COLO668 (cell line): ENCODE results near the gene MED7.
"Not testable (repeated sequence)": the region's sequence is repeated elsewhere in the genome, so short reads cannot be mapped to it uniquely, and the experiment has no call there.

Experiments
- DNase-seq: peaks from one replicate; lab custom pipeline; 2025; ENCODE audit not compliant: unreplicated experiment; lab: John Stamatoyannopoulos, UW

MED7 gene

GRCh38 chr5:157142317-157143126 is at the start of gene MED7:
MED7 (minus strand) TSS chr5:157142865; CDS start chr5:157139431, 3,434 bp downstream.
- peak; percentile 87 for DNase-seq

GRCh38 chr5:157189223-157189622 is 46.6 kb upstream of the MED7 start:
- DNase-seq = no peak

- DNase-seq = no peak
Measured at GRCh38 chr5:157188270-157188669, 45.6 kb upstream of the MED7 start.

GRCh38 chr5:157187046-157187754 is 44.5 kb upstream of the MED7 start:
- DNase-seq = no peak

GRCh38 chr5:157186309-157187045 is 43.8 kb upstream of the MED7 start:
- no peak for DNase-seq

GRCh38 chr5:157185122-157185521 is 42.5 kb upstream of the MED7 start:
- DNase-seq = not testable (repeated sequence)

GRCh38 chr5:157184117-157184670 is 41.5 kb upstream of the MED7 start:
- DNase-seq = no peak

- no peak for DNase-seq
Measured at GRCh38 chr5:157182143-157182757, 39.6 kb upstream of the MED7 start.

- DNase-seq = no peak
Measured at GRCh38 chr5:157180374-157181264, 38.0 kb upstream of the MED7 start, which contains the start of gene ITK. ITK (plus strand) TSS chr5:157180840; CDS start chr5:157180978, 138 bp downstream.

- DNase-seq = no peak
Measured at GRCh38 chr5:157178966-157179365, 36.3 kb upstream of the MED7 start.

- no peak for DNase-seq
Measured at GRCh38 chr5:157177953-157178352, 35.3 kb upstream of the MED7 start.

- DNase-seq = no peak
Measured at GRCh38 chr5:157175071-157175612, 32.5 kb upstream of the MED7 start.

- no peak for DNase-seq
Measured at GRCh38 chr5:157172403-157172802, 29.7 kb upstream of the MED7 start.

GRCh38 chr5:157168286-157168685 is 25.6 kb upstream of the MED7 start:
- no peak for DNase-seq

- DNase-seq = no peak
Measured at GRCh38 chr5:157167214-157167621, 24.6 kb upstream of the MED7 start.

- no peak for DNase-seq
Measured at GRCh38 chr5:157166214-157167213, 23.8 kb upstream of the MED7 start, which contains the start of gene GARIN3. GARIN3 (minus strand) TSS chr5:157166264; CDS start chr5:157166168, 96 bp downstream.

GRCh38 chr5:157165668-157166067 is 23.0 kb upstream of the MED7 start:
- DNase-seq = no peak

- no peak for DNase-seq
Measured at GRCh38 chr5:157165261-157165660, 22.6 kb upstream of the MED7 start.
